HG03354 (cell line): ENCODE measurements around the gene SPI1.
"Not testable (repeated sequence)": the region's sequence is repeated elsewhere in the genome, so short reads cannot be mapped to it uniquely, and the experiment has no call there.

Experiments
- ATAC-seq: cut with Tn5 transposase; IDR thresholded peaks from one replicate; pipeline ENCODE4 v1.9.1; 2021; ENCODE audit warnings: mild to moderate bottlenecking; ENCODE audit not compliant: unreplicated experiment, poor library complexity, severe bottlenecking

The SPI1 gene

GRCh38 chr11:47329987-47330931 lies 48.1 kb downstream of the SPI1 start:
- no peak for ATAC-seq

GRCh38 chr11:47329431-47329986 lies 48.8 kb downstream of the SPI1 start:
- no peak for ATAC-seq

GRCh38 chr11:47328449-47329390 lies 49.6 kb downstream of the SPI1 start:
- ATAC-seq, result no peak

DNA sequence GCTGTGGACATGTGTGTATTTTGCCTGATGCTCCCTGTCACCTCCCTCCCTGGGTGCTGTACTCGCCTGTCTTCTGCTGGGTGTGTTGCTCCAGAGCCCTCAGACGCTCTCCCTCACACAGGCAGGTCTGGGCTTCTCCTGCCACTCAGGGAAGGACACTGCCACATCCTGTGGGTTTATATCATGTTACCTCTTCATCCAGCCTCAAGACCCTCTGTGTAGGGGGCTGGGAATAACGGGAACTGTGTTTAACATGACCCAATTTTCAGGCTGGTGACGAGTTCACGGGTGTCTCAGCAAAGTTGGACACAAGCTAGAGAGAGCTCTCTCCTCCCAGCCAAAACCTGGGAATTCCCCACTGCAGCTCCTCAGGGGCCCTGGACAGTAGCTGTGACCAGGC lies 50.4 kb downstream of the SPI1 start:
- no peak for ATAC-seq

GRCh38 chr11:47327025-47327424 lies 51.3 kb downstream of the SPI1 start:
- ATAC-seq, result no peak

DNA sequence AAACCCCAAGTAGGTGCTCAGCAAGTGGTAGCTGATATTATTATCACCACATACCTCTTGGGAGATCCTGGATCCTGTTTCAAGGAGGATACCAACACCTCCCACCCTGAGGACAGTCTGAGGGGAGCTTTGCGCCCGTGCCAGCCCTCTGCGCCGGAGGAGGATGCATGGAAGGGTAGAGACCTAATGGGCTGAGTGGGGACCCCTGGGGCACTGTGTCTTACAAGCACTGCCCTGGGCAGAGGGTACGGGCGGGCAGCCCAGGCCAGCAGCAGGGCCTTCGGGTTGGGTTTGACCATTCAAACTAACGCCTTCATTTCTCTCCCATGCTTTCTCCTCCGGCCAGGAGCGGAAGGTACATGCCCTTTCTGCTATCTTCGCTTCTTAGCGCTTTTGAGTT lies 52.1 kb downstream of the SPI1 start:
- no peak for ATAC-seq

GRCh38 chr11:47325271-47326041 lies 52.9 kb downstream of the SPI1 start:
- ATAC-seq, result no peak

DNA sequence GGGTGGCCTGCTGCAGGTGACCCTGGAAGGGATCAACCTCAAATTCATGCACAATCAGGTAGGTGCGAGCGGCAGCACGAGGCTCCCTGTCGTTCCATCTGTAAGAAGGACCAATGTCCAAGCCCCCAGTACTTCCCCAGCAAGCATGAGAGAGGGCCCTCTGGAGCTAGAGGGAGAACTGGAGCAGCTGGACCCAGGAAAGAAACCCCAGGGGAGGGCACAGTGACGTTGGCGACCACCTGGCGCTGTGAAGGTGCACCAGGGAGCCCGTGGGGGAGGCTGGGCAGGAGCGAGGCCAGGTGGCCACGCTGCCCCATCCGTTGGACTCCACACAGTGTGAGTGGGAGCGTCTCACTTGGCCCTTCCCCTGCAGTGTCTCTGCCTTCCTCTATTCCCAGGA lies 53.8 kb downstream of the SPI1 start:
- no peak for ATAC-seq

GRCh38 chr11:47318166-47318565 lies 60.2 kb downstream of the SPI1 start:
- ATAC-seq, result no peak

DNA sequence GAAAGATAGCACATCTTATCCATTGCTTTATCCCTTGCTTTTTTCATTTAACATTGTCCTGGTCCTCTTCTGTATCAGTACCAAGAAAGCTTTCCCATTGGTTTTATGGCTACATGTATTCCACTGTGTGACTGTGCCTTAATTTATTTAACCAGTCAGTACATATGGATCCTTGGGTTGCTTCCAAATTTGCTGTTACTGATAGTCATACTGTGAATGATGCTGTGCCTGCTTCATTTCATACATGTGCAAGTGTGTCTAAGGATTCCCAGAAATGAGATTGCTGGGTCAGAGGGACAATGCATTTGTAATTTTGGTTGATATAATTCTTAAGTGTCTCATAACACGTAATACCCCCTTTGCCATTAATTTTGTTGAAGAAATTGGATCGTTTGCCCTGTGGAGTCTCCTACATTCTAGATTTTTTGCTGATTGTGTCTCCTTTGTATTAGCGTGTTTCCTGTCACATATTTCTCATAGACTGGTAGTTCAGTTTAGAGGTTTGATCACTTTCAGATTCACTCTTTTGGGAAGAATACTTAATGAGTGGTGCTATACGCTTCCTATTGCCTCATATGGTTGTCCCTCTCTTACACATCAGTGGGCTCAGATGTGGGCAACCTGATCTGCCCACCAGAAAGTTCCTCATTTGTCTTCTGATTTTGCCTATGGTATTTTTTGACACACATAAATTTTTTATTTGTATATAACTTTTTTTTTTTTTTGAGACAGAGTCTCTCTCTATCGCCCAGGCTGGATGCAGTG lies 61.1 kb downstream of the SPI1 start:
- no peak for ATAC-seq

DNA sequence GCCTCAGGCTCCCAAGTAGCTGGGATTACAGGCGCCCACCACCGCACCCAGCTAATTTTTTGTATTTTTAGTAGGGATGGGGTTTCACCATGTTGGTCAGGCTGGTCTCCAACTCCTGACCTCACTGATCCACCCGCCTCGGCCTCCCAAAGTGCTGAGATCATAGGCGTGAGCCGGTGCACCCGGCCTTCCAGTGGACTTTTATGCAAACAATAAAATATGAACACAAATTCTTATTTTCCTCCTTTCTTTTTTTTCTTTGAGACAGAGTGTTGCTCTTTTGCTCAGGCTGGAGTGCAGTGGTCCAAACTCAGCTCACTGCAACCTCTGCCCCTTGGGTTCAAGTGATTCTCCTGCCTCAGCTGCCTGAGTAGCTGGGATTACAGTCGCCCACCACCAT lies 61.8 kb downstream of the SPI1 start:
- not testable (repeated sequence) for ATAC-seq

GRCh38 chr11:47314992-47315391 lies 63.4 kb downstream of the SPI1 start:
- ATAC-seq, result no peak

- no peak for ATAC-seq
Observed at GRCh38 chr11:47308050-47308823, 70.1 kb downstream of the SPI1 start.

DNA sequence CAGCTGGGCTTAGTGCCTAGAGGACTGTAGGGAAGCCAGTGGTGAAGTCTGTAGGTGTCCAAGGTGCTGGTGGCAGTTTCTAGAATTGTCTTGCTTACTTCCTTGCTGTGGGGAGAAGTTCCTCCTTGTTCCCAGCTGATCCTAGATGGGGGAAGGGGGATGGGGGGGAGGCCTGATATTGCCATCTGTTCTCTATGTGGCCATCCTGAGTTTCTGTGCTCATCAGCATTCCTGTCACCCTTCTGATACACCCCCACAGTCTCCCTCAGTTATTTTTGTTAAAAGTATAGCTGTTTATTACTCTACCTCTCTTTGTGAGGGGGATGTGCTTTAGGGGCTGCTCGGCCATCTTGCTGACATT lies 71.9 kb downstream of the SPI1 start:
- no peak for ATAC-seq

GRCh38 chr11:47305734-47306483 lies 72.4 kb downstream of the SPI1 start:
- no peak for ATAC-seq
